Measurements from ENCODE around the gene TFPI. TPM values are rescaled to one million over a fixed set of nuclear protein-coding genes. Genes with fewer than 3 reads are reported as not detected.

TFPI gene
- total and polyA plus RNA-seq, 2 of the 8 experiments (the other 6 are each of a cell fraction or from before 2014, with no cell fraction given) = 2.0 to 7.1 TPM

DNA sequence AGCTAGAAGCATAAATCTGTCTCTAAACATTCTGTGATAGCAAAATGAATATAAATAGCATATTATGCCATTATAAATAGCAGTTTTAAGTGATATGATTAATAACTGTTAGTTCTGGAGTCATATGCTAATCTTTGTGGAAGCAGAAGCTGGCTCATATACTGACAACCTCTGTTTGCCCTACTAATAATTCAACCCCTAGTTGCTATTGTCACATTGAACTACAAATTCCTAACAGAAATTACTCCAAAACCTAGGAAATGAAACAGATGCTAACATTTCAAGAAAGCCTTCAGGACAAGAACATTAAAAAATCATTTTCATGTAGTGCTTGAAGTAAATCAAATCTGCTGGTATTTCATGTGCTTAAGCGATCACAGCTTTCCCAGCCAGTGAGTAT lies 134.4 kb downstream of the TFPI start (continued):
- TF ChIP-seq, protein P1, sequence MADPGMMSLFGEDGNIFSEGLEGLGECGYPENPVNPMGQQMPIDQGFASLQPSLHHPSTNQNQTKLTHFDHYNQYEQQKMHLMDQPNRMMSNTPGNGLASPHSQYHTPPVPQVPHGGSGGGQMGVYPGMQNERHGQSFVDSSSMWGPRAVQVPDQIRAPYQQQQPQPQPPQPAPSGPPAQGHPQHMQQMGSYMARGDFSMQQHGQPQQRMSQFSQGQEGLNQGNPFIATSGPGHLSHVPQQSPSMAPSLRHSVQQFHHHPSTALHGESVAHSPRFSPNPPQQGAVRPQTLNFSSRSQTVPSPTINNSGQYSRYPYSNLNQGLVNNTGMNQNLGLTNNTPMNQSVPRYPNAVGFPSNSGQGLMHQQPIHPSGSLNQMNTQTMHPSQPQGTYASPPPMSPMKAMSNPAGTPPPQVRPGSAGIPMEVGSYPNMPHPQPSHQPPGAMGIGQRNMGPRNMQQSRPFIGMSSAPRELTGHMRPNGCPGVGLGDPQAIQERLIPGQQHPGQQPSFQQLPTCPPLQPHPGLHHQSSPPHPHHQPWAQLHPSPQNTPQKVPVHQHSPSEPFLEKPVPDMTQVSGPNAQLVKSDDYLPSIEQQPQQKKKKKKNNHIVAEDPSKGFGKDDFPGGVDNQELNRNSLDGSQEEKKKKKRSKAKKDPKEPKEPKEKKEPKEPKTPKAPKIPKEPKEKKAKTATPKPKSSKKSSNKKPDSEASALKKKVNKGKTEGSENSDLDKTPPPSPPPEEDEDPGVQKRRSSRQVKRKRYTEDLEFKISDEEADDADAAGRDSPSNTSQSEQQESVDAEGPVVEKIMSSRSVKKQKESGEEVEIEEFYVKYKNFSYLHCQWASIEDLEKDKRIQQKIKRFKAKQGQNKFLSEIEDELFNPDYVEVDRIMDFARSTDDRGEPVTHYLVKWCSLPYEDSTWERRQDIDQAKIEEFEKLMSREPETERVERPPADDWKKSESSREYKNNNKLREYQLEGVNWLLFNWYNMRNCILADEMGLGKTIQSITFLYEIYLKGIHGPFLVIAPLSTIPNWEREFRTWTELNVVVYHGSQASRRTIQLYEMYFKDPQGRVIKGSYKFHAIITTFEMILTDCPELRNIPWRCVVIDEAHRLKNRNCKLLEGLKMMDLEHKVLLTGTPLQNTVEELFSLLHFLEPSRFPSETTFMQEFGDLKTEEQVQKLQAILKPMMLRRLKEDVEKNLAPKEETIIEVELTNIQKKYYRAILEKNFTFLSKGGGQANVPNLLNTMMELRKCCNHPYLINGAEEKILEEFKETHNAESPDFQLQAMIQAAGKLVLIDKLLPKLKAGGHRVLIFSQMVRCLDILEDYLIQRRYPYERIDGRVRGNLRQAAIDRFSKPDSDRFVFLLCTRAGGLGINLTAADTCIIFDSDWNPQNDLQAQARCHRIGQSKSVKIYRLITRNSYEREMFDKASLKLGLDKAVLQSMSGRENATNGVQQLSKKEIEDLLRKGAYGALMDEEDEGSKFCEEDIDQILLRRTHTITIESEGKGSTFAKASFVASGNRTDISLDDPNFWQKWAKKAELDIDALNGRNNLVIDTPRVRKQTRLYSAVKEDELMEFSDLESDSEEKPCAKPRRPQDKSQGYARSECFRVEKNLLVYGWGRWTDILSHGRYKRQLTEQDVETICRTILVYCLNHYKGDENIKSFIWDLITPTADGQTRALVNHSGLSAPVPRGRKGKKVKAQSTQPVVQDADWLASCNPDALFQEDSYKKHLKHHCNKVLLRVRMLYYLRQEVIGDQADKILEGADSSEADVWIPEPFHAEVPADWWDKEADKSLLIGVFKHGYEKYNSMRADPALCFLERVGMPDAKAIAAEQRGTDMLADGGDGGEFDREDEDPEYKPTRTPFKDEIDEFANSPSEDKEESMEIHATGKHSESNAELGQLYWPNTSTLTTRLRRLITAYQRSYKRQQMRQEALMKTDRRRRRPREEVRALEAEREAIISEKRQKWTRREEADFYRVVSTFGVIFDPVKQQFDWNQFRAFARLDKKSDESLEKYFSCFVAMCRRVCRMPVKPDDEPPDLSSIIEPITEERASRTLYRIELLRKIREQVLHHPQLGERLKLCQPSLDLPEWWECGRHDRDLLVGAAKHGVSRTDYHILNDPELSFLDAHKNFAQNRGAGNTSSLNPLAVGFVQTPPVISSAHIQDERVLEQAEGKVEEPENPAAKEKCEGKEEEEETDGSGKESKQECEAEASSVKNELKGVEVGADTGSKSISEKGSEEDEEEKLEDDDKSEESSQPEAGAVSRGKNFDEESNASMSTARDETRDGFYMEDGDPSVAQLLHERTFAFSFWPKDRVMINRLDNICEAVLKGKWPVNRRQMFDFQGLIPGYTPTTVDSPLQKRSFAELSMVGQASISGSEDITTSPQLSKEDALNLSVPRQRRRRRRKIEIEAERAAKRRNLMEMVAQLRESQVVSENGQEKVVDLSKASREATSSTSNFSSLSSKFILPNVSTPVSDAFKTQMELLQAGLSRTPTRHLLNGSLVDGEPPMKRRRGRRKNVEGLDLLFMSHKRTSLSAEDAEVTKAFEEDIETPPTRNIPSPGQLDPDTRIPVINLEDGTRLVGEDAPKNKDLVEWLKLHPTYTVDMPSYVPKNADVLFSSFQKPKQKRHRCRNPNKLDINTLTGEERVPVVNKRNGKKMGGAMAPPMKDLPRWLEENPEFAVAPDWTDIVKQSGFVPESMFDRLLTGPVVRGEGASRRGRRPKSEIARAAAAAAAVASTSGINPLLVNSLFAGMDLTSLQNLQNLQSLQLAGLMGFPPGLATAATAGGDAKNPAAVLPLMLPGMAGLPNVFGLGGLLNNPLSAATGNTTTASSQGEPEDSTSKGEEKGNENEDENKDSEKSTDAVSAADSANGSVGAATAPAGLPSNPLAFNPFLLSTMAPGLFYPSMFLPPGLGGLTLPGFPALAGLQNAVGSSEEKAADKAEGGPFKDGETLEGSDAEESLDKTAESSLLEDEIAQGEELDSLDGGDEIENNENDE (IDR thresholded peaks at IDR 0.05; ENCODE audit: insufficient replicate concordance, low read length) = no peak
- no peak for TF ChIP-seq HDAC2 (IDR thresholded peaks at IDR 0.05; ENCODE audit: borderline replicate concordance in 1 of 2, low read depth in 2 of 2, low read length in 2 of 2)
- TF ChIP-seq POLR2A (IDR thresholded peaks at IDR 0.05; ENCODE audit: control extremely low read depth in 1 of 2, low read depth in 2 of 2, low read length in 2 of 2) = no peak
- TF ChIP-seq BCL11A (IDR thresholded peaks at IDR 0.05; ENCODE audit: low read depth in 2 of 2, low read length in 2 of 2) = no peak
